ENCODE measurements around the gene SYNE1. TPM values are rescaled to one million over a fixed set of nuclear protein-coding genes. Genes with fewer than 3 reads are reported as not detected.

Gene SYNE1
- total RNA-seq, 2 experiments from 2014 or later: 74.6 to 140 TPM

DNA sequence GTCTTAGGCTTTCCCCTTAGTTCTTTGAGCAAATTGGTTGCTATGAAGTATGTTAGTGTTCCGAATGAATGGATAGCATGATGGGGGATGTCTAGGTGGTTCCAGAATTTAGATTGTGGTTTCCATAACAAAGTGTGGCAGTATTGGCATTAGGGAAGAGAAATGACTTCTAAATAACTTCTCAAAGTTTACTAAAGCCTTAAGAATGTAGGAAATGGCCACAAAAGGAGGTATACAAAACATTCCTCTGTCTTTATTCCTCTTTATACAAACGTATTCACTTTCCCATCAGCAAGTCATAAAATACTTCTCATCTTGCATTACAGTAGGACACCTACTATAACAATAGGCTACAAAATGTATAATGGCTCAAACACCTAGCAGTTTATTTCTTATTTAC is 550.1 kb downstream of the SYNE1 start:
- Histone ChIP-seq H3K36me3 (ENCODE audit: insufficient read depth, low read length) (no peaks in the 10 kb centered on the region), H3K4me2 (ENCODE audit: low read length) (no peak overlapping the region), H3K4me1 (ENCODE audit: insufficient read depth, low read length, poor library complexity, severe bottlenecking) (no peaks in the 10 kb centered on the region), H3K9me2 (ENCODE audit: insufficient read depth, low read length) (no peaks in the 10 kb centered on the region; the same call in 1 of the 2 replicates), H4K20me1 (ENCODE audit: insufficient read depth, low read length) (no peaks in the 10 kb centered on the region), H3K4me3 (ENCODE audit: low read depth, low read length, poor library complexity, severe bottlenecking) (no peak overlapping the region), H2AFZ (ENCODE audit: low read length) (no peak overlapping the region), H3K27ac (ENCODE audit: low read depth, low read length, poor library complexity, severe bottlenecking) (no peak overlapping the region), H3K9me3 (ENCODE audit: low read length) (no peaks in the 10 kb centered on the region), H3K79me2 (ENCODE audit: insufficient read depth, low read depth, low read length) (no peaks in the 10 kb centered on the region)
- POLR2A ChIA-PET: no interaction called here
- intact Hi-C loops (cut with micrococcal nuclease; ENCODE audit: unreplicated experiment): no loop called here
- no peak for TF ChIP-seq EZH2phosphoT487 (IDR thresholded peaks at IDR 0.05; ENCODE audit: borderline replicate concordance, low read depth, low read length)
- TF ChIP-seq, protein P1, sequence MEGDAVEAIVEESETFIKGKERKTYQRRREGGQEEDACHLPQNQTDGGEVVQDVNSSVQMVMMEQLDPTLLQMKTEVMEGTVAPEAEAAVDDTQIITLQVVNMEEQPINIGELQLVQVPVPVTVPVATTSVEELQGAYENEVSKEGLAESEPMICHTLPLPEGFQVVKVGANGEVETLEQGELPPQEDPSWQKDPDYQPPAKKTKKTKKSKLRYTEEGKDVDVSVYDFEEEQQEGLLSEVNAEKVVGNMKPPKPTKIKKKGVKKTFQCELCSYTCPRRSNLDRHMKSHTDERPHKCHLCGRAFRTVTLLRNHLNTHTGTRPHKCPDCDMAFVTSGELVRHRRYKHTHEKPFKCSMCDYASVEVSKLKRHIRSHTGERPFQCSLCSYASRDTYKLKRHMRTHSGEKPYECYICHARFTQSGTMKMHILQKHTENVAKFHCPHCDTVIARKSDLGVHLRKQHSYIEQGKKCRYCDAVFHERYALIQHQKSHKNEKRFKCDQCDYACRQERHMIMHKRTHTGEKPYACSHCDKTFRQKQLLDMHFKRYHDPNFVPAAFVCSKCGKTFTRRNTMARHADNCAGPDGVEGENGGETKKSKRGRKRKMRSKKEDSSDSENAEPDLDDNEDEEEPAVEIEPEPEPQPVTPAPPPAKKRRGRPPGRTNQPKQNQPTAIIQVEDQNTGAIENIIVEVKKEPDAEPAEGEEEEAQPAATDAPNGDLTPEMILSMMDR (conservative IDR thresholded peaks at IDR 0.05; ENCODE audit: low read length): no peak
- CTCF ChIA-PET (ENCODE audit: unreplicated experiment): no interaction called here
- no peak for DNase-seq (ENCODE audit: low spot score)
- no TSS peak for BruUV-seq (replicated peaks)

DNA sequence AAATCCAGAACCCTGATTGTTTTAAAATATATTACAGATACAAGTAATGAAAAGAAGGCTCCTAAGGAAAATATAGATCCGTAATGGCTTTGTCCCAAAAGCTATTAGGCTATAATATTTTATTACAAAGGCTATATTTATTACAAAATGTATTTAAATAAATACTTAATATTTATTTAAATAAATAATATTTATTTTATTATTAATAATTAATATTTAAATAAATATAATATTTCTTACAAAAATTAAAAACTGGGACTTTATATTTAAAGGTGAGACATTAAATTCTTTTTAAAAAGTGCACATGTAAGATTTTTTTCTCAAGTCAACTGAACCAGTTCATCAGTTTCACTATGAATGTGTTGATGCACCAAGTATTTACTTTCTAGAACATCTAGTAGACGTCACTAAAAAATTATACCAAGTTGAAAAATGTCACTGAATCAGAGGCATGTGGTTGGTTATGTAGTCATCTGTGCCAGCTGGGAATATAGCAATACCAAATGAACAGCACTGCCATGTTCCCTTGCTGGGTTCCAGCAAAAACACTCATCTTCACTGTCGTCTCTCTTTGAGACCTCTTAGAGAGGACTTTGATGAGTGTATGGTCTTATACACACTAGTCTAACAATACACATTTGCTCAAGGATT is 550.8 kb downstream of the SYNE1 start:
- intact Hi-C loops (cut with micrococcal nuclease; ENCODE audit: unreplicated experiment): no loop called here
- CTCF ChIA-PET (ENCODE audit: unreplicated experiment): no interaction called here

DNA sequence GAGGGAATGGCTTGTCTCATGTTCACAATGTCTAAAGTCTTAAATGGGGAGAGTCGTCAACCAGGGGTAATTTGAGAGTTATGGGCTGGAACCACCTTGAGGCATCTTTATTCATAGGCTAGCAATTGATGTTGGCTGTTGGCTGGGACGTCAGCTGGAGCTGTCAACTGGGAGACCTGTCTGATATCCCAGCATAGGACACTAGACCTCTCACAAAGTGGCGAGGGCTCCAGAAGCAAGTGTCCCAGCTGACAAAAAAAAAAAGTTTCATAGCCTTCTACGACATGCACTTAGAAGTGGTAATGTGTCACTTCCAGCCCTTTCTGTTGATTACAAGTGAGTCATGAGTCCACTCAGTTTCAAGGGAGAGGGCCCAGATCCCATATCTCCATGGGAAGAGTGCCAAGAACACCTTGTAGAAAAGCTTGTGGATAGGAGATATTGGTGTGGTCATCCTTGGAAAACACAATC is 551.7 kb downstream of the SYNE1 start:
- CTCF ChIA-PET (ENCODE audit: unreplicated experiment): no interaction called here
- no TSS peak for BruUV-seq (replicated peaks)

More for the DNA sequence above, 550.8 kb downstream of the SYNE1 start:
- Histone ChIP-seq H3K79me2 (ENCODE audit: insufficient read depth, low read depth, low read length) (no peaks in the 10 kb centered on the region), H3K9me2 (ENCODE audit: insufficient read depth, low read length) (no peaks in the 10 kb centered on the region), H4K20me1 (ENCODE audit: insufficient read depth, low read length) (no peaks in the 10 kb centered on the region), H3K4me2 (ENCODE audit: low read length) (no peak overlapping the region), H3K27ac (ENCODE audit: low read depth, low read length, poor library complexity, severe bottlenecking) (no peak overlapping the region), H3K4me3 (ENCODE audit: low read depth, low read length, poor library complexity, severe bottlenecking) (no peak overlapping the region), H2AFZ (ENCODE audit: low read length) (no peak overlapping the region), H3K4me1 (ENCODE audit: insufficient read depth, low read length, poor library complexity, severe bottlenecking) (no peaks in the 10 kb centered on the region), H3K36me3 (ENCODE audit: insufficient read depth, low read length) (no peaks in the 10 kb centered on the region), H3K9me3 (ENCODE audit: low read length) (no peaks in the 10 kb centered on the region)
- no peak for DNase-seq (ENCODE audit: low spot score)
- TF ChIP-seq EZH2phosphoT487 (IDR thresholded peaks at IDR 0.05; ENCODE audit: borderline replicate concordance, low read depth, low read length): no peak
- TF ChIP-seq, protein P1 (conservative IDR thresholded peaks at IDR 0.05; ENCODE audit: low read length): no peak
- POLR2A ChIA-PET: no interaction called here
- no TSS peak for BruUV-seq (replicated peaks)

More for the DNA sequence above, 551.7 kb downstream of the SYNE1 start:
- Histone ChIP-seq H3K9me2 (ENCODE audit: insufficient read depth, low read length) (no peaks in the 10 kb centered on the region), H3K27ac (ENCODE audit: low read depth, low read length, poor library complexity, severe bottlenecking) (no peak overlapping the region), H3K4me1 (ENCODE audit: insufficient read depth, low read length, poor library complexity, severe bottlenecking) (no peaks in the 10 kb centered on the region), H2AFZ (ENCODE audit: low read length) (no peak overlapping the region), H3K36me3 (ENCODE audit: insufficient read depth, low read length) (no peaks in the 10 kb centered on the region), H3K79me2 (ENCODE audit: insufficient read depth, low read depth, low read length) (no peaks in the 10 kb centered on the region), H3K4me2 (ENCODE audit: low read length) (no peak overlapping the region), H4K20me1 (ENCODE audit: insufficient read depth, low read length) (no peaks in the 10 kb centered on the region), H3K4me3 (ENCODE audit: low read depth, low read length, poor library complexity, severe bottlenecking) (no peak overlapping the region), H3K9me3 (ENCODE audit: low read length) (no peaks in the 10 kb centered on the region)
- intact Hi-C loops (cut with micrococcal nuclease; ENCODE audit: unreplicated experiment): no loop called here
- POLR2A ChIA-PET: no interaction called here
- no peak for TF ChIP-seq EZH2phosphoT487 (IDR thresholded peaks at IDR 0.05; ENCODE audit: borderline replicate concordance, low read depth, low read length)
- TF ChIP-seq, protein P1 (conservative IDR thresholded peaks at IDR 0.05; ENCODE audit: low read length): no peak
- DNase-seq (ENCODE audit: low spot score): no peak

Measured in OCI-LY7 (cell line).